ENCODE data around the gene SLA2.
"Not testable (repeated sequence)": the region's sequence is repeated elsewhere in the genome, so short reads cannot be mapped to it uniquely, and the experiment has no call there.

Gene SLA2

GRCh38 chr20:36587388-36588070 lies 58.5 kb downstream of the SLA2 start:
- in situ Hi-C loops (cut with HindIII; ENCODE audit: low pct_ligation_motif_present, low pct_unique_long_range_greater_than_20kb, low sequenced_read_pairs): no loop called here
- no peak for DNase-seq

DNA sequence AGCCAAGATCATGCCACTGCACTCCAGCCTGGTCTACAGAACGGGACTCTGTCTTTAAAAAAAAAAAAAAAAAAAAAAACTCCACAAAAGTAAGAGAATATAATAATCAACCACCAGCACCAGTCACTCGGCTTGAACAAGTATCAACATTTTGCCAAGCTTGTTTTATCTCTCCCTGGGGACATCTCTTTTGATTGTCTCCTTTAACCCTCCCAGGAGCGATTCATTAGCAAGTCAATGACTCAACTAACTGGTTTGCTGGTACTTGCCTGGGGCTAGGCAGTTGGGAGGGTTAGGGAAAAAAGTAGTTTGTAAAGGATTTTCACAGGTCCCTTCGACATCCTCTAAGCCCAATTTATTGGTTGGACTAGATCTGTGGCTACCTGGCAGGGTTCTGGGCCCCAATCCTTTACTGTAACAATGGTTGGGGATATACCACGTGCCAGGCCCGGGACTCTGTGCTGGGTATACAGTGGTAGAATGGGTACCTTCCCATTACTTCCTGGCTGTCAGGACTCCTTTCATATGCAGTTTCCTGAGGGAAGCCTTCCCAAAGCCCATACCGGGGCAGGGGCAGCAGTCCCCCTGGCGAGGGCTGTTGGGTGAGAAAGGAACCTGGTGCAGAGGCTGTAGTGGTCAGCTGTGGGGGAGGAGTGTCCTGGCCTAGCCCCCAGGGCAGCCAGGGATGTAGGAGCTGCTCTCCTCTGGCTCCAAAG lies 60.4 kb downstream of the SLA2 start:
- in situ Hi-C loops (cut with HindIII; ENCODE audit: low pct_ligation_motif_present, low pct_unique_long_range_greater_than_20kb, low sequenced_read_pairs): no loop called here
- DNase-seq: no peak

- in situ Hi-C loops (cut with HindIII; ENCODE audit: low pct_ligation_motif_present, low pct_unique_long_range_greater_than_20kb, low sequenced_read_pairs): no loop called here
- DNase-seq: no peak
Observed at GRCh38 chr20:36584018-36584481, 61.9 kb downstream of the SLA2 start.

DNA sequence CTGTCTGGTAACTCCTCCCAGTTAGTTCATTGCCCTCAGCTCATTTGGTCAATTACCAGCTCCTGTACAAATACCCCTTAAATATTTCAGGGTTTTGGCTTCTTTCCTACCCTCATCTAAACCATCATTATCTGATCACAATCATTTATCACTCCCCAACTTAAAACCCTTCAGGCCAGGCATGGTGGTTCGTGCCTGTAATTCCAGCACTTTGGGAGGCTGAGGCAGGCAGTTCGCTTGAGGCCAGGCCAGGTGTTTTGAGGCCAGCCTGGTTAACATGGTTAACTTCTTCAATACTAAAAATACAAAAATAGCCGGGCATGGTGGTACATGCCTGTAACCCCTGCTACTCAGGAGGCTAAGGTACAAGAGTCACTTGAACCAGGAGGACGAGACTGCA lies 63.2 kb downstream of the SLA2 start:
- in situ Hi-C loops (cut with HindIII; ENCODE audit: low pct_ligation_motif_present, low pct_unique_long_range_greater_than_20kb, low sequenced_read_pairs): no loop called here
- no peak for DNase-seq

- no peak for DNase-seq
- in situ Hi-C loops (cut with HindIII; ENCODE audit: low pct_ligation_motif_present, low pct_unique_long_range_greater_than_20kb, low sequenced_read_pairs): no loop called here
Observed at GRCh38 chr20:36582322-36582721, 63.7 kb downstream of the SLA2 start.

DNA sequence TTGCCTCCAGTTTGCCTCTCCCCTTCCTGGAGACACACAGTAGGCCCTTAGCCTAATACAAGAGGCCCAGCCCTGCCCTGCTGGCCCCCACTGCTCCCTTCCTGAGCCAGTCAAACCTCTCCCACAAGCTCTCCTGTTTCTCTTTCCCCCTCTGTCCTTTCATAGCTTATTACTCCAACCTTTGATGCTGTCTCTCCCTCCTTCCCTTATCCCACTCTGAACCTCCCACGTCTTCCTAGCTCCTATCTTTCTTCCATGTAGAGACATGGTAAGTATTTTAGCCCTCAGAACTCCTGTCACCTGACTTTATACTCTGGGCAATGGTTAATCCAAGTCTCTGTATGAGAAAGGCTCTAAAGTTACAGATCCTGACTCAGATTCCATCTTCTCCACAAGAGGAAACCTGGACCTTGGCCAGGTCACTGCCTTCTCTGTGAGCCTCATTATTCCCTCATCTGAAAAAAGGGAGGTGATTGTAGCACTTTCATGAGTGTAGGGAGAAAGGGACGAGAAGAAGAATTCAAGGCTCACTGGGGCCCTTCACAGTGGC lies 65.9 kb downstream of the SLA2 start:
- peak; percentile 65 for DNase-seq
- in situ Hi-C loops (cut with HindIII; ENCODE audit: low pct_ligation_motif_present, low pct_unique_long_range_greater_than_20kb, low sequenced_read_pairs): no loop called here

GRCh38 chr20:36578356-36579041 lies 67.5 kb downstream of the SLA2 start:
- DNase-seq: no peak
- in situ Hi-C loops (cut with HindIII; ENCODE audit: low pct_ligation_motif_present, low pct_unique_long_range_greater_than_20kb, low sequenced_read_pairs): no loop called here

- in situ Hi-C loops (cut with HindIII; ENCODE audit: low pct_ligation_motif_present, low pct_unique_long_range_greater_than_20kb, low sequenced_read_pairs): no loop called here
- DNase-seq: no peak
Observed at GRCh38 chr20:36576081-36576445, 69.9 kb downstream of the SLA2 start.

- peak; percentile 48 for DNase-seq
- in situ Hi-C loops (cut with HindIII; ENCODE audit: low pct_ligation_motif_present, low pct_unique_long_range_greater_than_20kb, low sequenced_read_pairs): no loop called here
Observed at GRCh38 chr20:36574366-36575135, 71.4 kb downstream of the SLA2 start.

DNA sequence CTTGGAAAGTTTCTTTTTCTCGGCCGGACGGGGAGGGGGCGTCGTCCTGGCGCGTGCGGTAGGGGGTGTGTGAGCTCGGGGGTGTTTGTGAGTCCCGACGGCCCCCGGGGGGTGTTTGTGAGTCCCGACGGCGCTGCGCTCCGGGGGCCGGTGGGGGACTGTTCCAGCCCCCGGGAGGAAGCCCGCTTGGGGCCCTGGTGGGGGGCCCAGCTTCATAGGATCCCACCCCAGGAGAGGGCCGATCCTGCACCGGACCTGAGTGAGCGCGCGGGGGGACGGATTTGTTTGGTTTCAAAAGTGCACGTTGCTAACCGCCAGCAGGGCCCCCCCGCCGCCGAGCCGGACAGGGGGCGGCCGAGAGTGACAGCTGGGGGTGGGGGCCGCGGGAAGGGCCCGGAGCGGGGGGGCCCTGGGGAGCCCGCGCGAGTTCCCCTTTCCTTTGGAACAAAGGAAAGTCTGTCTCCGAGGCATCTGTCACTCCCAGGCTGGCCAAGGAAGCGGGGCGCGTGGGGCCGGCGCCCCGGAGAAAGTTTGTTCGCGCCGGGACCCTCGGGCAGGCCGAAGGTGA lies 72.1 kb downstream of the SLA2 start:
- DNase-seq: no peak
- in situ Hi-C loops (cut with HindIII; ENCODE audit: low pct_ligation_motif_present, low pct_unique_long_range_greater_than_20kb, low sequenced_read_pairs): no loop called here

GRCh38 chr20:36573103-36573797 lies 72.7 kb downstream of the SLA2 start, which contains the start of gene TGIF2:
TGIF2 (plus strand) TSS chr20:36573597; CDS start chr20:36578775, 5,178 bp downstream.
- peak; percentile 77 for DNase-seq
- in situ Hi-C loops (cut with HindIII; ENCODE audit: low pct_ligation_motif_present, low pct_unique_long_range_greater_than_20kb, low sequenced_read_pairs): no loop called here

DNA sequence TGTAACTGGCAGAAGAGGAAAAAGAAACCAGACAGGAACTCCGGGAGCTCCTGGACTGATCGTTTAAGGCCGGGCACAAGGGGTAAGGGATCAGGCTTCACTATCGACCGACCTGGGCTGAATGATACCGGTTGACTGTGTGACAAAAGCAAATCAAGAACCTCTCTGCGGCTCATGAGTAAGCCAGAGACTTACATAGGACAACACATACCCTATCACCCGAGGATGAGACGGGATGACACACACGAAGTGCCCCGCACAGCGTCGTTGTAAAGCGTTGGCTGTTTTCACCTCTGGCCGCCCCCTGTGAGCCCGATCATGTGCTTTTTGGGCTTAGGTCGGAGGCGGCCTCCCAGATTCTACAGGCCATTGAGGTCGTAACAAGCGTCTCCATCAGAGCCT lies 73.3 kb downstream of the SLA2 start:
- no peak for DNase-seq
- in situ Hi-C loops (cut with HindIII; ENCODE audit: low pct_ligation_motif_present, low pct_unique_long_range_greater_than_20kb, low sequenced_read_pairs): no loop called here

- in situ Hi-C loops (cut with HindIII; ENCODE audit: low pct_ligation_motif_present, low pct_unique_long_range_greater_than_20kb, low sequenced_read_pairs): no loop called here
- DNase-seq: no peak
Observed at GRCh38 chr20:36571564-36572504, 74.2 kb downstream of the SLA2 start.

GRCh38 chr20:36569847-36570429 lies 76.1 kb downstream of the SLA2 start:
- no peak for DNase-seq
- in situ Hi-C loops (cut with HindIII; ENCODE audit: low pct_ligation_motif_present, low pct_unique_long_range_greater_than_20kb, low sequenced_read_pairs): no loop called here

DNA sequence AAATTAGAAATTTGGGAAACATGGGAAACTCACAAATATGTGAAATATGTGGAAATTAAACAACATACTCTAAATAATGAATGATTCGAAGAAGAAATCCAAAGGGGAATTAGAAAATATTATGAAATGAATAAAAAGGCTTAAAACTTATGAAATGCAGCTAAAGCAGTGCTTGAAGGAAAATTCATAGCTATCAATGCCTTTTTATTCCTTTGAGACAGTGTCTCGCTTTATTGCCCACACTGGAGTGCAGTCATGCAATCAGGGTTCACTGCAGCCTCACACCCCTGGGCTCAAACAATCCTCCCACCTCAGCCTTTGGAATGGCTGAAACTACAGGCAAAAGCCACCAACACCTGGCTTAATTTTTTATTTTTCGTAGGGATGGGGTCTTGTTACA lies 80.5 kb downstream of the SLA2 start:
- in situ Hi-C loops (cut with HindIII; ENCODE audit: low pct_ligation_motif_present, low pct_unique_long_range_greater_than_20kb, low sequenced_read_pairs): no loop called here
- DNase-seq: no peak

GRCh38 chr20:36564726-36565121 lies 81.3 kb downstream of the SLA2 start:
- in situ Hi-C loops (cut with HindIII; ENCODE audit: low pct_ligation_motif_present, low pct_unique_long_range_greater_than_20kb, low sequenced_read_pairs); DNase-seq: not testable (repeated sequence)

Data from ACHN (cell line).